HCT116 (cell line): ENCODE data around the gene ZNF254. TPM values are rescaled to one million over a fixed set of nuclear protein-coding genes. Genes with fewer than 3 reads are reported as not detected.

Experiments
- ATAC-seq: fragments of 200-7000 bp; cut with Tn5 transposase; 2 replicates; pipeline ENCODE4 v1.9.1; 2020; ENCODE audit warnings: mild to moderate bottlenecking, moderate library complexity
- BruUV-seq: library from RNA; stranded (reverse); fragments of 400-500 nt; replicated peaks from 2 replicates; lab custom pipeline; 2021; lab: Mats Ljungman, UMichigan
- CTCF ChIA-PET: fragments of 300-600 bp; sonication (Branson Sonifier 250); formaldehyde crosslinking; loops from one replicate; lab custom pipeline; 2021; ENCODE audit warnings: antibody characterized with exemption; lab: Charles Lee
- POLR2A ChIA-PET: fragments of 300-600, 350-600 bp; sonication (Branson Sonifier 250); formaldehyde crosslinking; loops from one replicate; lab custom pipeline; 2021; ENCODE audit warnings: antibody characterized with exemption; lab: Charles Lee
- RAD21 ChIA-PET, 2 experiments: fragments of 300-600 bp; sonication (Branson Sonifier 250); formaldehyde crosslinking; loops; one replicate each; lab custom pipeline; 2023; ENCODE audit warnings: low total read pairs in 2 of 2; ENCODE audit not compliant: uncharacterized antibody in 2 of 2, unreplicated experiment in 2 of 2, low non-redundant PET in 1 of 2; lab: Charles Lee
- DNase-seq: peaks from one replicate; pipeline ENCODE4 v3.0.0-alpha.2; 2010; ENCODE audit warnings: low read depth, low spot score
- H2AFZ ChIP-seq: fragments of 200-600 bp; shearing (Covaris generic), sonication (generic); 2 replicates; pipeline ENCODE4 v1.6.1; 2017; ENCODE audit warnings: low read depth, mixed run types, mixed read lengths, antibody characterized with exemption, low read length; ENCODE audit not compliant: poor library complexity, severe bottlenecking
- H3K27ac ChIP-seq: 2 replicates; pipeline ENCODE4 v1.5.1; 2012; ENCODE audit warnings: low read depth, low read length
- H3K27me3 ChIP-seq: fragments of 200-600 bp; sonication (generic); 2 replicates; pipeline ENCODE4 v1.6.1; 2016; ENCODE audit warnings: mixed run types, low read length, mixed read lengths; ENCODE audit not compliant: insufficient read depth
- H3K36me3 ChIP-seq, 2 experiments: fragments of 200-500 bp in 1 of 2; fragments of 200-600 bp in 1 of 2; sonication (Bioruptor generic) in 1 of 2; sonication (generic) in 1 of 2; 2 replicates each; pipeline versions ENCODE4 v1.5.1 to v1.6.1; 2014 to 2016; ENCODE audit warnings: low read length in 2 of 2, inconsistent platforms in 1 of 2, mixed read lengths in 1 of 2, mixed run types in 1 of 2; ENCODE audit not compliant: insufficient read depth in 2 of 2, control insufficient read depth in 1 of 2
- H3K4me1 ChIP-seq, 2 experiments: fragments of 200-600 bp in 1 of 2; sonication (generic) in 1 of 2; 2 replicates each; pipeline versions ENCODE4 v1.5.1 to v1.6.1; 2012 to 2017; ENCODE audit warnings: low read length in 2 of 2, inconsistent platforms in 1 of 2, mild to moderate bottlenecking in 1 of 2, mixed read lengths in 1 of 2, mixed run types in 1 of 2, moderate library complexity in 1 of 2; ENCODE audit not compliant: insufficient read depth in 2 of 2, control insufficient read depth in 1 of 2
- H3K4me2 ChIP-seq: fragments of 200-600 bp; sonication (generic); 2 replicates; pipeline ENCODE4 v1.6.1; 2017; ENCODE audit warnings: mixed run types, low read length, mixed read lengths
- H3K4me3 ChIP-seq, 2 experiments: fragments of 200-600 bp in 1 of 2; sonication (generic) in 1 of 2; replicated peaks in 1 of 2; 2 replicates each; pipeline ENCODE4 v1.5.1; 2011 to 2016; ENCODE audit warnings: low read length in 2 of 2, control low read depth in 1 of 2, low read depth in 1 of 2, mild to moderate bottlenecking in 1 of 2, mixed read lengths in 1 of 2, mixed run types in 1 of 2
- H3K79me2 ChIP-seq: fragments of 200-600 bp; sonication (generic); 2 replicates; pipeline ENCODE4 v1.6.1; 2017; ENCODE audit warnings: mild to moderate bottlenecking, mixed run types, low read length, moderate library complexity, mixed read lengths; ENCODE audit not compliant: insufficient read depth
- H3K9ac ChIP-seq: fragments of 200-600 bp; sonication (generic); 2 replicates; pipeline ENCODE4 v1.6.1; 2016; ENCODE audit warnings: low read length, mixed read lengths
- H3K9me2 ChIP-seq: fragments of 200-600 bp; sonication (generic), shearing (Covaris generic); 2 replicates; pipeline ENCODE4 v1.6.1; 2017; ENCODE audit warnings: mixed run types, mild to moderate bottlenecking, moderate library complexity; ENCODE audit not compliant: insufficient read depth
- H3K9me3 ChIP-seq, 2 experiments: fragments of 200-500 bp in 1 of 2; fragments of 200-600 bp in 1 of 2; sonication (Bioruptor generic) in 1 of 2; sonication (generic) in 1 of 2; 2 replicates each; pipeline ENCODE4 v1.6.1; 2014 to 2017; ENCODE audit warnings: low read length in 2 of 2, mixed read lengths in 2 of 2, inconsistent platforms in 1 of 2, low read depth in 1 of 2, mild to moderate bottlenecking in 1 of 2, mixed run types in 1 of 2, moderate library complexity in 1 of 2; ENCODE audit not compliant: control insufficient read depth in 1 of 2, insufficient read depth in 1 of 2
- H4K20me1 ChIP-seq: fragments of 200-600 bp; sonication (generic), shearing (Covaris generic); 2 replicates; pipeline ENCODE4 v1.6.1; 2017; ENCODE audit warnings: mixed run types, mild to moderate bottlenecking, moderate library complexity; ENCODE audit not compliant: insufficient read depth
- EZH2phosphoT487 ChIP-seq: fragments of 200-600 bp; IDR thresholded peaks from 2 replicates; pipeline ENCODE4 v1.6.1; 2018; ENCODE audit warnings: antibody characterized with exemption, borderline replicate concordance
- REST ChIP-seq: IDR thresholded peaks from 2 replicates; pipeline ENCODE4 v1.6.1; 2012; ENCODE audit warnings: low read depth
- SP1 ChIP-seq: IDR thresholded peaks from 2 replicates; pipeline ENCODE4 v1.6.1; 2012; ENCODE audit warnings: low read depth
- TCF7L2 ChIP-seq: IDR thresholded peaks from 2 replicates; pipeline ENCODE4 v1.7.0; 2011; ENCODE audit warnings: borderline replicate concordance, inconsistent platforms; ENCODE audit not compliant: insufficient read depth, insufficient read length; ENCODE audit errors: extremely low read depth
- YY1 ChIP-seq: IDR thresholded peaks from 2 replicates; pipeline ENCODE4 v1.6.1; 2011; ENCODE audit warnings: low read length, low read depth, moderate library complexity, mild to moderate bottlenecking; ENCODE audit not compliant: insufficient replicate concordance; ENCODE audit errors: extremely low read depth
- intact Hi-C: fragments of 100-400 bp; cut with micrococcal nuclease; formaldehyde crosslinking; loops from 2 replicates; pipeline ENCODE4 v1.10.0; 2022
- total RNA-seq: library from RNA; stranded (reverse); gene quantifications from one replicate; pipeline ENCODE4 v1.2.1, GENCODE V29; 2021; ENCODE audit not compliant: unreplicated experiment

The ZNF254 gene
- total RNA-seq, 1 experiment from 2014 or later = 2.5 TPM

GRCh38 chr19:24063295-24063694 lies 23.7 kb upstream of the ZNF254 start:
- RAD21 ChIA-PET = no interaction called here
- H3K4me2 ChIP-seq = no peak overlapping the region
- H3K27ac ChIP-seq = no peak overlapping the region

More at GRCh38 chr19:24063295-24063694, 23.7 kb upstream of the ZNF254 start:
- no peaks in the 10 kb centered on the region for H3K36me3 ChIP-seq
- H3K79me2 ChIP-seq = no peaks in the 10 kb centered on the region
- H3K27me3 ChIP-seq = no peaks in the 10 kb centered on the region
- no peak for DNase-seq
- TF ChIP-seq REST = no peak
- TF ChIP-seq EZH2phosphoT487 = no peak
- no peak for TF ChIP-seq SP1
- no peak for TF ChIP-seq YY1
- no peak for TF ChIP-seq TCF7L2
- TF ChIP-seq, all 23 proteins: peak for 0
- BruUV-seq = no TSS peak
- ATAC-seq = no peak
- Histone ChIP-seq H3K9me2 (no peaks in the 10 kb centered on the region), H3K9ac (no peak overlapping the region), H3K4me1 (peaks cover 0 to 6% of the 10 kb centered on the region in 2 experiments; a peak in 1 of 4 replicates), H4K20me1 (no peaks in the 10 kb centered on the region), H3K4me3 (no peak overlapping the region), H3K9me3 (peaks cover 3 to 5% of the 10 kb centered on the region in 2 experiments; a peak in 1 of 4 replicates), H2AFZ (no peak overlapping the region)
- ChIA-PET CTCF (no interaction called here), POLR2A (no interaction called here)
- intact Hi-C loops = no loop called here
